WTC11 (cell line): ENCODE data around the gene ZFP36L1.

Source experiments
- NR1H2 ChIP-seq: sonication (generic); formaldehyde crosslinking; IDR thresholded peaks from 2 replicates; pipeline ENCODE4 v1.9.0; 2021; ENCODE audit warnings: mild to moderate bottlenecking, moderate library complexity, missing genetic modification reagents
- TF ChIP-seq, protein P1 (sequence below): sonication (generic); formaldehyde crosslinking; IDR thresholded peaks from 2 replicates; pipeline ENCODE4 v1.8.1; 2022; ENCODE audit warnings: mild to moderate bottlenecking, moderate library complexity, missing genetic modification reagents

GRCh38 chr14:68794130-68794850 lies 1.4 kb upstream of the ZFP36L1 start:
- no peak for TF ChIP-seq NR1H2 (CRISPR knock-in tag)
- TF ChIP-seq, protein P1, sequence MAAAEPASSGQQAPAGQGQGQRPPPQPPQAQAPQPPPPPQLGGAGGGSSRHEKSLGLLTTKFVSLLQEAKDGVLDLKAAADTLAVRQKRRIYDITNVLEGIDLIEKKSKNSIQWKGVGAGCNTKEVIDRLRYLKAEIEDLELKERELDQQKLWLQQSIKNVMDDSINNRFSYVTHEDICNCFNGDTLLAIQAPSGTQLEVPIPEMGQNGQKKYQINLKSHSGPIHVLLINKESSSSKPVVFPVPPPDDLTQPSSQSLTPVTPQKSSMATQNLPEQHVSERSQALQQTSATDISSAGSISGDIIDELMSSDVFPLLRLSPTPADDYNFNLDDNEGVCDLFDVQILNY (CRISPR knock-in tag): 0 out of 2 replicates have a peak, but pooled peaks have one; percentile 47
